Tibial nerve (tissue), 4 donors: ENCODE results near the gene RBKS. TPM values are rescaled to one million over a fixed set of nuclear protein-coding genes. Genes with fewer than 3 reads are reported as not detected.

Source experiments
- DNase-seq, 2 donors: peaks; one replicate each; pipeline ENCODE4 v3.0.0-alpha.2; 2019; ENCODE audit warnings: low spot score in 2 of 2
- H3K27ac ChIP-seq, 4 donors: fragments of 200-600 bp; sonication (generic) in 3 of 4; one replicate each; pipeline ENCODE4 v1.5.1; 2017 to 2019; ENCODE audit warnings: mild to moderate bottlenecking in 1 of 4
- H3K27me3 ChIP-seq, 2 donors: fragments of 200-600 bp; sonication (generic) in 1 of 2; one replicate each; pipeline versions ENCODE4 v1.5.1 to v1.6.0; 2017 to 2019
- H3K36me3 ChIP-seq, 3 donors: fragments of 200-600 bp; sonication (generic); one replicate each; pipeline ENCODE4 v1.5.1; 2018 to 2019
- H3K4me1 ChIP-seq, 4 donors: fragments of 200-600 bp; sonication (generic) in 3 of 4; one replicate each; pipeline ENCODE4 v1.5.1; 2017 to 2019
- H3K4me3 ChIP-seq, 4 donors: fragments of 200-600 bp; sonication (generic) in 3 of 4; one replicate each; pipeline ENCODE4 v1.5.1; 2017 to 2019; ENCODE audit warnings: mild to moderate bottlenecking in 1 of 4, moderate library complexity in 1 of 4
- H3K9me3 ChIP-seq, 4 donors: fragments of 200-600 bp; sonication (generic) in 3 of 4; one replicate each; pipeline ENCODE4 v1.5.1; 2017 to 2019
- EP300 ChIP-seq, 2 donors: sonication (generic); formaldehyde crosslinking; IDR thresholded peaks; one replicate each; pipeline ENCODE4 v1.6.1; 2017; ENCODE audit warnings: antibody characterized with exemption in 2 of 2, mild to moderate bottlenecking in 1 of 2
- POLR2A ChIP-seq, 2 donors: fragments of 450-650 bp; IDR thresholded peaks; one replicate each; pipeline ENCODE4 v1.6.1; 2017; ENCODE audit warnings: antibody characterized with exemption in 2 of 2, mild to moderate bottlenecking in 2 of 2, moderate library complexity in 2 of 2
- WGBS, 2 donors: methylation state at CpG; one replicate each; pipeline ENCODE4 v1.1.5; 2018; 5-methylcytosine and 5-hydroxymethylcytosine counted together
- total RNA-seq, 4 donors: library from RNA; depleted of rRNA; stranded (reverse); fragments of >200 nt; gene quantifications; one replicate each; pipeline ENCODE4 v1.1.0, GENCODE V29; 2016
- TF ChIP-seq, protein P1 (sequence below), 5 experiments: fragments of 200-600 bp in 3 of 5; fragments of 450-650 bp in 2 of 5; sonication (generic) in 3 of 5; IDR thresholded peaks; one replicate each; pipeline ENCODE4 v1.5.1; 2016 to 2019; ENCODE audit warnings: antibody characterized with exemption in 5 of 5, mild to moderate bottlenecking in 3 of 5, moderate library complexity in 2 of 5

RBKS gene
- total RNA-seq, 4 donors from 2014 or later, result 1.2 to 8.1 (median 4.4) TPM

- WGBS, 2 donors, result 81 to 88% methylated on average over 1 of the region's 1 CpG
- Histone ChIP-seq H3K4me3 (no peak overlapping the region), H3K27me3 (no peaks in the 10 kb centered on the region), H3K36me3 (peaks cover 0 to 3% (median 0%) of the 10 kb centered on the region in 3 donors), H3K4me1 (peaks cover 0 to 8% (median 0%) of the 10 kb centered on the region in 4 donors), H3K27ac (no peak overlapping the region), H3K9me3 (peaks cover 0 to 8% (median 2%) of the 10 kb centered on the region in 4 donors)
- DNase-seq, result no peak
- TF ChIP-seq POLR2A (IDR thresholded peaks at IDR 0.05) (no peak), EP300 (IDR thresholded peaks at IDR 0.05) (no peak)
- TF ChIP-seq, protein P1, sequence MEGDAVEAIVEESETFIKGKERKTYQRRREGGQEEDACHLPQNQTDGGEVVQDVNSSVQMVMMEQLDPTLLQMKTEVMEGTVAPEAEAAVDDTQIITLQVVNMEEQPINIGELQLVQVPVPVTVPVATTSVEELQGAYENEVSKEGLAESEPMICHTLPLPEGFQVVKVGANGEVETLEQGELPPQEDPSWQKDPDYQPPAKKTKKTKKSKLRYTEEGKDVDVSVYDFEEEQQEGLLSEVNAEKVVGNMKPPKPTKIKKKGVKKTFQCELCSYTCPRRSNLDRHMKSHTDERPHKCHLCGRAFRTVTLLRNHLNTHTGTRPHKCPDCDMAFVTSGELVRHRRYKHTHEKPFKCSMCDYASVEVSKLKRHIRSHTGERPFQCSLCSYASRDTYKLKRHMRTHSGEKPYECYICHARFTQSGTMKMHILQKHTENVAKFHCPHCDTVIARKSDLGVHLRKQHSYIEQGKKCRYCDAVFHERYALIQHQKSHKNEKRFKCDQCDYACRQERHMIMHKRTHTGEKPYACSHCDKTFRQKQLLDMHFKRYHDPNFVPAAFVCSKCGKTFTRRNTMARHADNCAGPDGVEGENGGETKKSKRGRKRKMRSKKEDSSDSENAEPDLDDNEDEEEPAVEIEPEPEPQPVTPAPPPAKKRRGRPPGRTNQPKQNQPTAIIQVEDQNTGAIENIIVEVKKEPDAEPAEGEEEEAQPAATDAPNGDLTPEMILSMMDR (IDR thresholded peaks at IDR 0.05), result no peak
Observed at GRCh38 chr2:27828305-27828704, 61.9 kb downstream of the RBKS start.

GRCh38 chr2:27824401-27824800, 65.8 kb downstream of the RBKS start:
- H3K4me3 ChIP-seq, result no peak overlapping the region
- H3K36me3 ChIP-seq, result no peaks in the 10 kb centered on the region
- H3K9me3 ChIP-seq, result peaks cover 0 to 8% (median 2%) of the 10 kb centered on the region in 4 donors
- no peak for DNase-seq
- no peaks in the 10 kb centered on the region for H3K27me3 ChIP-seq
- no peak overlapping the region for H3K27ac ChIP-seq
- H3K4me1 ChIP-seq, result no peaks in the 10 kb centered on the region
- TF ChIP-seq, protein P1 (IDR thresholded peaks at IDR 0.05), result no peak
- WGBS, 2 donors, result 100% methylated on average over 1 of the region's 1 CpG

DNA sequence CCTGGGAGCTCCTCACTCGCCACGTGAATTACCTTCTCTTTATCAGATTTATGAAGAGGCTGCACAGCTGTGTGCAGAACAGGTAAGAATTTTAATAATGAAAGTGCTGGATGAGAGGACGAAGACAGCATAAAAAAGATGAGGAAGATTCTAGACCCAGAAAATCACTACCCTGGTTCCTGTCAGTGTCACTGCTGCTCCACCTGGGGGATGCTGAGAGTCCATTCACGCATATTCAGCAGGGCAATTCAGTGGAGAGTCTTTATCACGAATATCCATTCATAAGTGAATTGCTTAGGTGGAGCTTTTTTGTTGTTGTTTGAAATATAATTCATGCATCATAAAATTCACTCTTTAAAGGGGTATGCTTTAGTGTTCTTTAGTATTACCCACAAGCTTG, 66.6 kb downstream of the RBKS start:
- no peaks in the 10 kb centered on the region for H3K27me3 ChIP-seq
- TF ChIP-seq EP300 (IDR thresholded peaks at IDR 0.05), result no peak
- no peak for TF ChIP-seq POLR2A (IDR thresholded peaks at IDR 0.05)
- TF ChIP-seq, protein P1 (IDR thresholded peaks at IDR 0.05), result no peak
- H3K9me3 ChIP-seq, result peaks cover 0 to 8% (median 2%) of the 10 kb centered on the region in 4 donors
- H3K36me3 ChIP-seq, result no peaks in the 10 kb centered on the region
- no peak overlapping the region for H3K4me3 ChIP-seq
- H3K4me1 ChIP-seq, result no peaks in the 10 kb centered on the region
- DNase-seq, result no peak
- 90 to 91% methylated on average over 5 of the region's 5 CpGs for WGBS, 2 donors
- no peak overlapping the region for H3K27ac ChIP-seq

- TF ChIP-seq EP300 (IDR thresholded peaks at IDR 0.05), result no peak
- TF ChIP-seq, protein P1 (IDR thresholded peaks at IDR 0.05), result no peak
- no peak for TF ChIP-seq POLR2A (IDR thresholded peaks at IDR 0.05)
- WGBS, 2 donors, result 82 to 89% methylated on average over 5 of the region's 5 CpGs
- Histone ChIP-seq H3K36me3 (no peaks in the 10 kb centered on the region), H3K9me3 (peaks cover 0 to 8% (median 2%) of the 10 kb centered on the region in 4 donors), H3K27me3 (no peaks in the 10 kb centered on the region), H3K4me1 (no peaks in the 10 kb centered on the region), H3K4me3 (no peak overlapping the region), H3K27ac (no peak overlapping the region)
- no peak for DNase-seq
Observed at GRCh38 chr2:27823135-27823534, 67.1 kb downstream of the RBKS start.

GRCh38 chr2:27822049-27822448, 68.1 kb downstream of the RBKS start:
- Histone ChIP-seq H3K36me3 (no peaks in the 10 kb centered on the region), H3K4me3 (no peak overlapping the region)

More at GRCh38 chr2:27822049-27822448, 68.1 kb downstream of the RBKS start:
- DNase-seq, result no peak
- TF ChIP-seq POLR2A (IDR thresholded peaks at IDR 0.05) (no peak), EP300 (IDR thresholded peaks at IDR 0.05) (no peak)
- TF ChIP-seq, protein P1 (IDR thresholded peaks at IDR 0.05), result no peak
- 88 to 90% methylated on average over 1 of the region's 1 CpG for WGBS, 2 donors
- Histone ChIP-seq H3K9me3 (peaks cover 0 to 8% (median 2%) of the 10 kb centered on the region in 4 donors), H3K27ac (no peak overlapping the region), H3K4me1 (no peaks in the 10 kb centered on the region), H3K27me3 (no peaks in the 10 kb centered on the region)
